NB4 (cell line): ENCODE data around the gene ACY1.

Source experiments
- CTCF ChIP-seq: IDR thresholded peaks from one replicate; pipeline ENCODE4 v1.5.1; 2012; ENCODE audit warnings: low read depth, low read length
- POLR2A ChIP-seq: IDR thresholded peaks from 2 replicates; pipeline ENCODE4 v1.6.1; 2011; ENCODE audit warnings: mild to moderate bottlenecking; ENCODE audit not compliant: insufficient read length; ENCODE audit errors: extremely low read depth

DNA sequence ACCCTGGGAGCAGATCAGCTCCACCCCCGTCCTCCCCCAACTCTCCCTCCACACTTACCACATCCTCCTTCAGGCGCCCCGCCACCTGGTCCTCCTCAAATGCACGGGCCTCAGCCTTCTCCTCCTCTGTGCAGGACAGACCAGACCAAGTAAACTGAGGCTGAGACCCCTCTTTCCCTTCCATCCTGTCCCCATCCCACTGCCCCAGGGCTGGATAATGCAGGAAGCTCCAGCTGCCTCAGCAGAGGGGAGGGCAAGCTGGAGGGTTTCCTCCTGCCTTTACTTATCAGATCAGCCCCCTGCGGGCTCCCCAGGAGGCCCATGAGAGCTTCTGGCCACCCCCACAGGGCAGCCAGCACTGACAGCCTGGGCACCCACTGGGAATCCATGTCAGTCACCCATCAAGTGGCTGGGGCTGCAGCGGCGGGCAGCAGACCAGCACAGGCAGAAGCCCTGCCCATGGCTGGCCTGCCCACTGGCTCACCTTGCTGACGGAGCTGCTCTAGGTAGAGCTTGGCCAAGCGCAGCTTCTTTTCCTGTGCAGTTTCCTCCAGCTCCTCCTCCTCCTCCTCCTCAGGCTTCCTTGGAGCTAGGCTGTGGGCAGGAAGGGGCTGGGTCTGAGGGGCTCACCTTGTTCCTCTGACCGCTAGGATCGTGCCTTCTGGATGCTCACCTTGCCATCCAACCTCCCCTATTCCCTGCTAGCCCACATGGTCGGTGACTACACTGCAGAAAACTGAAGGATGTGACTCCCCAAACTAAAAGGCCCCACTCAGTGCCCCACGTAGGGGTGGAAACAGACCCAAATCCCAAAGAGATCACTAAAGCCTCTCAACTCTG is 45.5 kb upstream of the ACY1 start:
- TF ChIP-seq POLR2A (no peak), CTCF (no peak)
